HG02852 (cell line): ENCODE data around the gene SLC30A9.
A peak's percentile ranks its signal among the peaks of the same experiment; 100 is the strongest.

Experiments used
- ATAC-seq: cut with Tn5 transposase; IDR thresholded peaks from one replicate; pipeline ENCODE4 v1.9.1; 2021; ENCODE audit warnings: mild to moderate bottlenecking, moderate library complexity; ENCODE audit not compliant: unreplicated experiment

SLC30A9 gene

DNA sequence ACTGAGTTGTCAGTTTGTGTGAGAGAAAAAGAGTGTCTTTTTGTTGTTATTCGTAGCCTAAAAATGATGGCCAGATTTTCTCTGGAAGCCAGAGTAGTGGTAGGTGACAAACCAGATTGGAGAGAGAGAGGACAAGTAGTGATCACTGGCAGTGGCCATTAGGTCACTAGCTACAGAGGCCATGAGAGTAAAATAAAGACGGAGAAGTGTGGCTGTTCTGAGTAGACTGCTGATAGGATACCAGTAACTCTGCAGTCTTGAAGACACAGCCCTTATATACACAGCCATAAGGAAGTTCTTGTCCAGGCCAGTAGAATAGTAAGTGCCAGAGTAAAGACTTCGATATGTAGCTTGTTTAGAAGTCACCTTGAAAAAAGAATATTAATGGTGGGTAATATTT, 7.7 kb downstream of the SLC30A9 start:
- ATAC-seq, result no peak

DNA sequence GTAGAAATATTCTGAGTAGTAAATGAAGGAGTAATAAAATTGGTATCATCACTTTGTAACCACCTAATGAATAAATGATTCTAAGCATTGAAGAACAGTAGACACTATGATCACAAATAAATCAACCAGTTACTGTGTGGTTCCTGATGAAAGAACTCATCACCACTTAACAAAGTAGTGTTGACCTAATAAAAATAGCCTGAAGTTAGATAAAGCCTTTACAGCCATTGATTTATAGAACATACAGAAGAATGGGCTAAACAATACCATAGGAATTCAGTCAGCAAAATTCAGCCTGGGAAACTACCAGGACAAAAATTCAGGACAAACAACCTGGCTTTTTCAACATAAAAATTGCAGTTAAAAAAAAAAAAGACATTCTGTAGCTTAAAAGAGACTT, 9.0 kb downstream of the SLC30A9 start:
- no peak for ATAC-seq

DNA sequence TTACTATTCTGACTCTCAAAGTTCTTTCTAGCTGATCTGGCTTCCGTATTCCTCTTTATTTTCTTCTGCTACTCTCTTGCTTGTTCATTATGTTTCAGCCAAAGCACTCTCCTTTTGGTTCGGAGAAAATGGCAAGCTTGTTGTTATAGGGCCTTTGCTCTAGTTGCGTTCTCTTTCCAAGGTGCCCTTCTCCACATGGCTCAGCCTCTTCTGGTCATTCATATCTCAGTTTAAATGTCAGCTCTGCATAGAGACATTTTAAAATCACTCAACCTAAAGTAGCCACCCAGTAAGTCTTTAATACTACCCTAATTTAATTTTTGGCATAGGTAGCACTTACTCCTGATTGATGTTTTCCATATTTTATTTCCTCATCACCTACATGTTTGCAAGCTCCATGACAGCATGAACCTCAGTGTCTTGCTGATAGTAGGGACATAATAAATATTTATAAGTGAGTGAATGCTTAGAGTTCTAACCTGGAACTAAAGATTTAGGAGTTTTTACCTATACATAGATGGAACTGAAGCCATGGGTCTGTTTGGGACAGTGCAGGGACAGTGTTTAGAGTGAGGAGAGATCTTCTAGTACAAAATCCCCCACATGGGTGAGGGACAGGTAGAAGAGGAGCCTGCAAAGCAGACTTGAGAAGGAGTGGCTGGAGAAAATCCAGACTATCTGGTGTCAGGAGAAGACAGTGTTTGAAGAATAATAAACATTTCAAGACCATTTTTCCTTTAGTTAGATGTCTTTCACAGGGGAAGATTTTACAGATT, 17.9 kb downstream of the SLC30A9 start:
- ATAC-seq, result no peak

DNA sequence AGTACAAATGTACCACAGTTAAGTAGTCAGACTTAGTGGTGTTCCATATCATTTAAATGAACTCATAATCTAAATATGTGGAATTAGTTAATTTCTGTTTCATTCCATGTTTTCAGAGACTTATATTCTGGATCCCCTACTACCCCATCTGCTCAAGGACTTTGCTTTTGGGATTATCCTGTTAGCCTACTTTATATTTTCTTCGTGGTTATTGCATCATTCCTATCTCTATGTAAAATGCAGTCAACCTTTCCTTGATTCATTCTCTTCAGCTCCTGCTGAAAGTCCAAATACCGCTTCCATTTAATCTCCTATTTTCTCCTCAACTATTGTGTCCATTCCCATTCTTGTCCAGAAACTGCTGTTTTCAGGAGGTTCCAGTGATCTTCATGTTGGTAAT, 25.1 kb downstream of the SLC30A9 start:
- no peak for ATAC-seq

DNA sequence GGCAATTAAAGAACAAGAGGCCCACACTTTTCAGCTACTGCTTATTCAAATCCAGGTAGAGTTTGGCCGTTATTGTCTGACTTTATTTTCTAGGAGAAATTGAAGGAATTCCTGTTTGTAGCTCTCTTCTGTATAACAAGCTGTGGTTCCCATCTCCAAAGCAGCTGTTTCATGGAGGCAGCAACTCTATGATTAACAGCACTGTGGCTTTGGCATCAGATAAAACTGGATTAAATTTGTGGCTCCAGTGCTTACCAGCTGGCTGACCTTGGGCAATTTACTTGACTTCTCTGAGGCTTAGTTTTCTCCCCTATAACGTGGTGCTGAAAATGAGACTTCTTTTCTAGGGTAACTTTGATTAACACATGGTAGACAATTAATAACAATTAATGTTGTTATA, 28.1 kb downstream of the SLC30A9 start:
- no peak for ATAC-seq

DNA sequence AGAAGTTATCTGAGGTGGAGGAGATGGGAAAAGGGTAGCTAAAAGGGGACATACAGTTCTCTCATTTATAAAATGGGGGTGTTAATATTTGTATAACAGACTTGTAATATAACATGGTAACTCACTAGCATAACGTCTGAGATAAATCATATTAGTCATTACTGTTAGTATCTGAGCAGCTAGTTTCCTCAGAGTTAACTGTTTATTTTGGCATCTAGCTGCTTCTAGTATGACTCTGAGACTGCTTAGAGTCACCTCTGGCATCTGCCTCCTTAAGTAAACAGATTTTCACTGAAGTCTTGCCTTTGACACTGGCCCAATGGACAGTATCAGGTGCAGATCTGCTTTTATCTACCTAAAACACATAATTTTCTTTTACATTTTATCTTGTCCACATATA, 58.1 kb downstream of the SLC30A9 start:
- ATAC-seq, result no peak

DNA sequence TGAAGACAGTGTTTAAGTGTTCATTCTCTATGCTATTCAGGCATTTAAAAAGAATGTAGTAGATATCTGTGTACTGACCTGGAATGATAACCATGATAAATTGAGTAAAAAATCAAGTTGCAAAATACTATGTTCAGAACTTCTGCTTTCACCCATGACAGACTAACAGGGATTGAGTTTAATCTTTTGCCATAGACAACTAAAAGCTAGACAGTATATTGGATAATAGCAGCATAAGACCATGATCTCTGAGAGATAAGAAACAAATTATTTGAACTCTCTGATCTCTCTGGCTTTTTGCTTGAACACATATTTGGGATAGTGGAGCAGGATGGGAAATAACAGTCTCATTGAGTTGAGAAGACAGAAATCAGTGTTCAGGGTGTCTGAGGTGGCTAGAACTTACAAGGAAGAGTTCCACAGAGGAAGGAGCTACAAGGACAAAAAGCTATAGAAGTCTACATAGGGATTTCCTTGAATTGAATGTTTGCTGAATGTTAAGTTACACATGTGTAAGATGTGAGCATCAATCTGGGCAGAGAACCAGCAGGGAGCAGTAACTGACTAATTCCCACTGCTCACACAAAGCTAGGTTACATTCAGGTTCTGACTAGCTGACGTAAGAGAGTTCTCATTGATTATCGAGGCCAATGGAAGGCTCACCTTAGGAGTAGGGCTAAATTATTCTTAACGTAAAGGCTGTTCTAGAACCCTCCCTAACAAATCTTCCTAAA, 60.4 kb downstream of the SLC30A9 start:
- no peak for ATAC-seq

DNA sequence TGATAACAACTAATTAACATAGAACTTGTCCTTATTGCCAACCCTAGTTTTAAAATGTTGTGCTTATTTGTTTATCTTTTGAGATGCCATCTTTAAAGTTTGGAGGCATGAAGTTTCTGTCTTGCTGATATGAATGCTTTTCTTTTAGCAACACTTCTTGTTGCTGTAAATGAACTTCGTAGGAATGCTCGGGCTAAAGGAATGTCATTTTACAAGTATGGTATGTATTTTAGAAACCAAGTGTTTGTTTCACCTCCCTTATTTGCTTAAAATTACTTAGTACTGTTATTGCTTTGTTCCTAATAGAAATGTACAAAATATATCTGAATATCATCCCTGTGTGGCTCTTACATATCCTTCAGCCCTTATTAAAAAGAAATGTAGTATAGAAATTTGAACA, 76.1 kb downstream of the SLC30A9 start:
- ATAC-seq, result no peak

DNA sequence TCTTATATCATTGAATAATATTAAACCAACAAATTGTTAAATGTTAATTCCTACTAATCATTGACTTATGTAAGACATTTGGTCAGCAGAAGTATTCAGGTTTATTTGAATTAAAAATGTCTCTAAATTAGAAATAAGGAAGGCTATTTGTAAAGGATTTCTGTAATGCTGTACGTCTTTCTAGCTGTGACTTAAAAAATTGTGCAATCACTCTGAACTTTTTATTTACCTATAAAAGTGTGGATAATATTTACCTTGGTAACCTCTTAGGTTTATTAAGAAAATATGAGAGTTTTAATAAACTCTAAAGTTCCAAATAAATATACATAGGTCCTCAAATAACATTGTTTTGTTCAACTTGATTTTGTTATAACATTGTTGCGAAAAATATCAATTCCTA, 76.9 kb downstream of the SLC30A9 start:
- ATAC-seq, result no peak

DNA sequence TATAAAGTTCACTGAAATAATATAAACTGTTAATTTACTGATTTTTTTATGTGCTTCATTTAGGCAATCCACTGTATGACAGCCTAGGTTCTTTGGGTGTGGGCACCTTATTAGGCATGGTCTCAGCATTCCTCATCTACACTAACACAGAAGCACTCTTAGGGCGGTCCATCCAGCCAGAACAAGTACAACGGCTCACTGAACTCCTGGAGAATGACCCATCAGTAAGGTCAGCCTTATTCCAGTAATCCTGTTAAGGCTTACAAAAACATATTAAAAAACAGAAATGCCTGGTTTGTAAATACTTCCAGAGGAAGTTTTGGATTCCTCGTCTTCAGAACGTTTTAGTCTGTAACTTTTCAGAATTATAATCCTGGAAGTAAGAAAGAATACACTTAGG, 80.1 kb downstream of the SLC30A9 start:
- ATAC-seq, result no peak

DNA sequence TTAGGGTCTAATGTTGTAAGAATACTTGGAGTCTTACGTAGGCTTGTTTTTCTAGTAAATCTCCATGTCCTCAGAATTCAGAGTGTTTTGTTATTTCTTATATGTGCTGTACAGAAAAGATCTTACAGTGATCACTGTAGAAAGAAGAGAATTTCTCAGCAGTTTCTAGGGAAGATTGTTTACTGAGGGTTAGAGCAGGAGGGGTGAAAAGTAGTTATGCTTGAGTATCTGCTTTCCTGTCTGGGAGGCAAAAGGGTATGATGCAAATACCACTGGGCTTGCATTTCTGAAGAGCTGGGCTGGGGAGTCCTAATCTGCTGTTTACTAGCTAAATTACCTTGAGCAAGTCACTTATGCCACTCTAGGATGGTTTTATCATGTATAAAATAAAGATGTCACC, 84.0 kb downstream of the SLC30A9 start:
- ATAC-seq, result no peak

DNA sequence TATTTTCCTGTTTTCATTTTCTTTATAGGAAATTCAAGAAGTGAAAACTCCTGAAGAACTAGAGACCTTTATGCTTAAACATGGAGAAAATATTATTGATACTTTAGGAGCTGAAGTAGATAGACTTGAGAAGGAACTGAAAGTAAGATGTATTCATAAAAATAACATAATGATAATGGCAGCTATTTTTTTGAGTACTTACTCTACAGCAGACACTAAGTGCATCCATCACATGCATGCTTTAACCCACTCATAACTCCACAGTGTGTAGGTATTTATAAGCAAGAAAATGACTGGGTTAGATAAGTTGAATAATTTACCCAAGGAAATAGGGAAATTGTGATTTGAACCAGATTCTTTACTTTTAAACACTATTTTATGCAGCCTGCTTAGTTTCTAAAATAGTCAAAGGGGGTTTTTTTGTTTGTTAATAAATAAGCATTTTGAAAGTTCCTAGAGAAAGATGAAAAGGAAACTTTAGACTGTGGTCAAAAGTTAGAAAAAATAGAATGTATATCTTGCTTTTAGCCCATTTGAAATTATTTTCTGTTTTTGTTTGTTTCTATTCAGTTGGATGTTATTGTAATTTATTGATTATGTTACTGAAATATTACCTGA, 88.0 kb downstream of the SLC30A9 start:
- peak; percentile 87 for ATAC-seq

DNA sequence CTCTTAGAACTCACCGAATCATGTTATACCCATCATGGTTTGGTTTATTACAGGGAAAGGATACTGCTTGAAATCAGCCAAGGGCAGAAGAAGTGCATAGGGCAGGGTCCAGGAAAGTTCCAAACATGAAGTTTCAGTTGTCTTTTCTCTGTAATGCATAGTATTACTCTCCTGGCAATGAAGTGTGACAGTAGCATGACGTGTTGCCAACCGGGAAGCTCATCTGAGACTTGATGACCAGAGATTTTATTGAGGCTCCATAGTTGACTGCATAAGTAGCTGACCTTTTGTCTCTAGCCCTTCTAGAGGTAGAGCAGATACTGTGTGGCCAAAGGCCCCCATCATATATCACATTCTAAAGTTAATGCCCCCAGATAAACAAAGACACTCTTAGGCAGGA, 90.0 kb downstream of the SLC30A9 start:
- no peak for ATAC-seq

DNA sequence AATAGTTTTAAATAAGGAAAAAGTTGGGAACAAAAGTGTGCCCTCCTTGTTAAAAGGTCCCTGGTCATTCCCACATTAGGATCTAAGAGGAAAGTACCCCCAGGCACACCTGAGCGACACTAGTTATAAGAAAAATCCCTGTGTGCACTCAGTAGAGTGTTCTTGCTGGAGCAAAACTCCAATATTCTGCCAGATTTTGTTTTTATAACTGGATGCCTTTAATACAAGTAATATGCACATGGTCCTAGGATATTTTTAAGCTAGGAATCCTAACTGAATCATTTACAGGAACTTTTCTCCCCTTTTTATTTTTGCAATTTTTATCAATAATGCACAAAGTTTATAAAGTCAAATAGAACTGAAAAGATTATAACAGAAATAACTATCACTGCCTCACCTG, 93.5 kb downstream of the SLC30A9 start:
- ATAC-seq, result no peak

DNA sequence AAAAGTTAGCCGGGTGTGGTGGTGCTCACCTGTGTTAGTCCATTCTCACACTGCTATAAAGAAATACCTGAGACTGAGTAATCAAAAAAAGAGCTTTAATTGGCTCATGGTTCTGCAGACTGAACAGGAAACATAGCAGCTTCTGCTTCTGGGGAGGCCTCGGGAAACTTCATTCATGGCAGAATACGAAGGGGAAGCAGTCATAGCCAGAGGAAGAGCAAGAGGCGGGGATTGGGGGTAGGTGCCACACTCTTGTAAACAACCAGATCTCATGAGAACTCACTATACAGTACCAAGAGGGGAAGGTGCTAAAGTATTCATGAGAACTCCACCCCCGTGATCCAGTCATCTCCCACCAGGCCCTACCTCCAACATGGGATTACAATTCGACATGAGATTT, 98.1 kb downstream of the SLC30A9 start:
- no peak for ATAC-seq

DNA sequence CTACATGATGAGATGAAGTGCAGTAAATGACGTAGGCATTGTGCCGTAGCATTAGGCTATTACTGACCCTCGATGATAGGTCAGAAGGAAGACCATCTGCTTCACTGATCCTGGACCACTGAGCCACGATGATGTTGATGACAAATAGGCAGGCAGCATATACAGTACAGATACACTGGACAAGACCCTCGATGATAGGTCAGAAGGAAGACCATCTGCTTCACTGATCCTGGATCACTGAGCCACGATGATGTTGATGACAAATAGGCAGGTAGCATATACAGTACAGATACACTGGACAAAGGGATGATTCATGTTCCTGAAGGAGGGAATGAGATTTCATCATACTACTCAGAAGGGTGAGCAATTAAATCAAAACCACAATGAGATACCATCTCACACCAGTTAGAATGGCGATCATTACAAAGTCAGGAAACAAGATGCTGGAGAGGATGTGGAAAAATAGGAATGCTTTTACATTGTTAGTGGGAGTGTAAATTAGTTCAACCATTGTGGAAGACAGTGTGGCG, 111.2 kb downstream of the SLC30A9 start:
- ATAC-seq, result no peak

DNA sequence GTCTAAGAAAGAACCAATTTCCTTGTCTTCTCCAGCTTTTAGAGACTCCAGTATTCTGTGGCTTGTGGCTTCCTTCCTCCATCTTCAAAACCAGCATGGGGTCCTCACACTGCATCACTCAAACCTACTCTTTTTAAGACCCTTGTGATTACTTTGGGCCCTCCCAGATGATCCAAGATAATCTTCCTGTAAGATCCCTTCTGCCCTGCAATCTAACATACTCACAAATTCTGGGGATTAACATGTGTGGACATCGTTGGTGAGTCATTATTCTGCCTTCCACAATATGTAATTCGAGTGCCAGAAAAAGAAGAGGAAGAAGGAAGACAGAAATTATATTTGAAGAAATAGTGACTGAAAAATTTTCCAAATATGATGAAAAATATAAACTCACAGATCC, 114.2 kb downstream of the SLC30A9 start:
- no peak for ATAC-seq

DNA sequence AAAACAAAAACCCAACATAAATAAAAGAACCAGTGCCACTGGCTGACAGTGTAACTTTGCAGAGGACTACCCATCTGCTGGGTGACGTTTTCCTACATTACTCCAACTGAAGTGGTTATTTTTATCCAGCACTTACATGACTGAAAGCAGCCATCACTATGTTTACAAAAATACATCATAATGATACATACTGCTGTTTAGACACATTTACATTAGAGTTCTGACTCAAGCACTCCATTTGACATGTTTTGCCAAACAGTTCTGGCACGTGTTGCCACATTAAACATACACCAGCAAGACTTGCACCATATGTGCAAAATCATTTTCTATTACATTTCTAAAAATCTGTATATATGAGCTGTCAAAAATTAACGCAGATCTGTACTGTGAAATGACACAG, 122.5 kb downstream of the SLC30A9 start:
- no peak for ATAC-seq

DNA sequence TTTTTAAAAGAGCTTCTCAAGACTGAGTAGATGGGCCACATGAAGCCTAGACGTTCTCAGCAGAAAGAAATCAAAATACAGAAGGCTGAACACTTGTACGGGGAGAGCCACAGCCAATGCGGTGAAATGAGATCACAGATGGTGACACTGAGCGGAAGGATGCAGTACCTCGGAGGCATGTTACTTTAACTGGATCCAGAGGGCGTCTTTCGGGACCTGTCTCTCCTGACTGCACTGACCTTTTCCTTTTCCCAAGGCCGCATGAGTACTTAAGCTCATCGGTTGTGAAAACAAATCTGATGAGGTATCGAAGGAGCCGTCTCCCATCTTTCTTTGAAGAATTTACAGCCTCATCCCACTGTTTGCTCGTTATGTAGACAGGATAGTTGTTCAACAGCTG, 129.6 kb downstream of the SLC30A9 start:
- ATAC-seq, result no peak

DNA sequence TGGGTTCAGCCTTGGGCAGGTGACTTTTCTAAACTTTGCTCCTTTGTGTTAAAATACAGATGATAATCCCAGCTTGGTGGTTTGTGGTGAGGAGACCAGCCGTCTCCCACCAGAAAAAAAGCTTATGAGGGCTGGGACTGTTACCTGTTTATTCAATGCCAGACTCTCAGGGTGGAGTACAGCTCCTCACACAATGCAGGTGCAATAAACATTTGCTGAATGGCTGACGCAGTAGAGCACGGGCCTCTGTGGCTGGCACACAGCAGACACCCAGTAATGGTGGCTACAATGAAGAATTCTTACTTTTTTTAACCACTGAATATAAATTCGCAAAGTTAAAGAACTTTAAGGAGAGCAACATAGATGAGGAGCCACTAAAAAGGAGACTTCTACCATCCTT, 131.9 kb downstream of the SLC30A9 start:
- ATAC-seq, result no peak

DNA sequence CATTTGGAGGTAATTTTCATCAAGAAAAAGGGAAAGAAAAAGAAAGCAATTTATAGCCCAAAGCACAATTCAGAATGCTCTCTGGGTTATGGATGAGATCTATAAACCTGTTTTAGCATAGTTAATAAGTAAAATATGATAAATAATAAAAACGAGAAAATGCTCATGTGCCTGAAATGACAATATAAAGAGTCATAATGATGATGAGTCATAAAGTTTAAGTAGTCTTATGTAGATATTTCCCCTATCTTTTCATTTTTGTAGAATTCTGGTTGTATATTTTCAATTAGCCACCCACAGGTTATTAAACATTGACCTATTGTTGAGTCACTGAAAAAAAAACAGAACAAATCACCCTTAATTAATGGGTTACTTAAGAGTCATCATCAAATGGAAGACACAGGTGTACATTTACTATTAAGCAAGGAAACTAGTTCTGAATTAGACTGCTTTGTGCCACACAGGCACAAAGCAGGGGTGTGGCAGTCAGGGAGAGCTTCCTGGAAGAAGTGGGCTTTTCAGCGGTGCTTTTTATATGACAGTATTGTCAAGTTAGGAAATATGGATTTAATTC, 132.8 kb downstream of the SLC30A9 start:
- ATAC-seq, result no peak

DNA sequence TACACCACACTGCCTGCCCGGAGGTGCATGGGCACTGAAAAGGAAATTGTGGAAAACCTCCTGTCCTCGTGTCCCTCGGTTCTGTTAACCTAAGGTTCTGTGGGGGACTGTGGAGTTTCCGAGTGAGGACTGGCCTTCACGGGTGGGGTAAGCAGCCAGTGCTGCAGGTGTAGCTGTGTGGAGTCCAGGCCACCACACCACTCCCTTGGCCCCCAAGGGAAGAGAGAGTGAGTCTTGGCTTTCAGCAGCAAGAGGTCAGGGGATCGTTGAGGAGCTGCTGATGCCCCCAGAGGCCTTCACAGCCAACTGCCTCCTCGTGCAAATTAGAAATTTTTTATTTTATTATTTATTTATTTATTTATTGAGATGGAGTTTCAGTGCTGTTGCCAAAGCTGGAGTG, 141.8 kb downstream of the SLC30A9 start:
- ATAC-seq, result no peak
